Neural crest cell (in vitro differentiated cells): ENCODE measurements around the gene LUZP2. TPM values are rescaled to one million over a fixed set of nuclear protein-coding genes. Genes with fewer than 3 reads are reported as not detected.

Source experiments
- DNase-seq: peaks from one replicate; pipeline ENCODE4 v3.0.0; 2021; ENCODE audit warnings: low read depth, mixed read lengths, low spot score
- H3K27ac Mint-ChIP-seq: one replicate; pipeline ENCODE4 v1.8.0; 2021; ENCODE audit warnings: mild to moderate bottlenecking, mixed read lengths; ENCODE audit not compliant: unreplicated experiment
- H3K27me3 Mint-ChIP-seq: 2 replicates; pipeline ENCODE4 v1.8.0; 2021; ENCODE audit warnings: low read depth, mild to moderate bottlenecking, mixed read lengths
- H3K36me3 Mint-ChIP-seq: 2 replicates; pipeline ENCODE4 v1.8.0; 2021; ENCODE audit warnings: low read depth, mild to moderate bottlenecking, mixed read lengths
- H3K4me1 Mint-ChIP-seq: 2 replicates; pipeline ENCODE4 v1.8.0; 2021; ENCODE audit warnings: mixed read lengths
- H3K4me3 Mint-ChIP-seq: one replicate; pipeline ENCODE4 v1.8.0; 2021; ENCODE audit warnings: mild to moderate bottlenecking, mixed read lengths
- H3K9me3 Mint-ChIP-seq: 2 replicates; pipeline ENCODE4 v1.8.0; 2021; ENCODE audit warnings: mixed read lengths
- CTCF ChIP-seq: fragments of 200-600 bp; sonication (generic); conservative IDR thresholded peaks from 2 replicates; pipeline ENCODE4 v1.5.0; 2021; ENCODE audit warnings: antibody characterized with exemption, mild to moderate bottlenecking
- total RNA-seq: library from RNA; stranded (reverse); gene quantifications from 2 replicates; pipeline ENCODE4 v1.2.1, GENCODE V29; 2021

Gene LUZP2
- total RNA-seq, 1 donor from 2014 or later, result 0.28 TPM

- no peaks in the 10 kb centered on the region for H3K27me3 Mint-ChIP-seq
- TF ChIP-seq CTCF, result no peak
- H3K27ac Mint-ChIP-seq, result no peak overlapping the region
- no peaks in the 10 kb centered on the region for H3K4me1 Mint-ChIP-seq
- DNase-seq, result no peak
- H3K36me3 Mint-ChIP-seq, result no peaks in the 10 kb centered on the region
- H3K9me3 Mint-ChIP-seq, result no peaks in the 10 kb centered on the region
- H3K4me3 Mint-ChIP-seq, result no peak overlapping the region
Measured at GRCh38 chr11:24754406-24754805, 257.6 kb downstream of the LUZP2 start.

GRCh38 chr11:24755260-24755839, 258.5 kb downstream of the LUZP2 start:
- DNase-seq, result no peak
- Mint-ChIP-seq H3K4me1 (no peaks in the 10 kb centered on the region), H3K36me3 (no peaks in the 10 kb centered on the region), H3K27me3 (no peaks in the 10 kb centered on the region), H3K9me3 (no peaks in the 10 kb centered on the region), H3K27ac (no peak overlapping the region), H3K4me3 (no peak overlapping the region)
- TF ChIP-seq CTCF, result no peak

DNA sequence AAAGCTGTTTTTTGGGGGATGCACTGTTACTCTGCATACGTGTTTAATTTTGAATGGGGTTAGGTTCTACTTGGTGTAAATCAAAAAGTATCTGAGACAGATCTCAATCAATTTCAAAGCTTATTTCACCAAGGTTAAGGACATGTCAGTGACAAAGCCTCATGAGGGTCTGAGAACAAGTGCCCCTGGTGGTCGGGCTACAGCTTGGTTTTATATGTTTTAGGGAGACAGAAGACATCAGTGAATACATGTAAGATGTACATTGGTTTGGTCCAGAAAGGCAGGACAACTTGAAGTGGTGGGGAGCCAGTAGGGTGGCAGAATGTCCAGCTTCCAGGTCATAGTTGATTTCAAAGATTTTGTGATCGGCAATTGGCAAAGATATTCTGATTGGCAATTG, 262.9 kb downstream of the LUZP2 start:
- no peaks in the 10 kb centered on the region for H3K4me1 Mint-ChIP-seq
- no peaks in the 10 kb centered on the region for H3K36me3 Mint-ChIP-seq
- H3K27ac Mint-ChIP-seq, result no peak overlapping the region
- no peaks in the 10 kb centered on the region for H3K9me3 Mint-ChIP-seq
- no peak overlapping the region for H3K4me3 Mint-ChIP-seq
- no peak for TF ChIP-seq CTCF
- no peaks in the 10 kb centered on the region for H3K27me3 Mint-ChIP-seq
- no peak for DNase-seq

- Mint-ChIP-seq H3K4me3 (no peak overlapping the region), H3K27me3 (no peaks in the 10 kb centered on the region), H3K36me3 (no peaks in the 10 kb centered on the region), H3K27ac (no peak overlapping the region), H3K4me1 (no peaks in the 10 kb centered on the region), H3K9me3 (no peaks in the 10 kb centered on the region)
- no peak for TF ChIP-seq CTCF
- DNase-seq, result no peak
Measured at GRCh38 chr11:24760681-24761080, 263.8 kb downstream of the LUZP2 start.

- no peak for TF ChIP-seq CTCF
- Mint-ChIP-seq H3K4me1 (no peaks in the 10 kb centered on the region), H3K9me3 (no peaks in the 10 kb centered on the region), H3K36me3 (no peaks in the 10 kb centered on the region), H3K27ac (no peak overlapping the region), H3K27me3 (no peaks in the 10 kb centered on the region), H3K4me3 (no peak overlapping the region)
- no peak for DNase-seq
Measured at GRCh38 chr11:24762076-24762475, 265.2 kb downstream of the LUZP2 start.
